H1 (cell line): ENCODE results near the gene TMEM255B. TPM values are rescaled to one million over a fixed set of nuclear protein-coding genes. Genes with fewer than 3 reads are reported as not detected.

Experiments
- CTCF ChIA-PET: fragments of 300-600 bp; sonication (Branson Sonifier 250); formaldehyde crosslinking; loops from one replicate; lab custom pipeline; 2021; ENCODE audit not compliant: partially characterized antibody; lab: Charles Lee
- POLR2A ChIA-PET: fragments of 300-600 bp; sonication (Branson Sonifier 250); formaldehyde crosslinking; loops from one replicate; lab custom pipeline; 2021; ENCODE audit warnings: inconsistent platforms; ENCODE audit not compliant: partially characterized antibody; lab: Charles Lee
- DNase-seq, 2 experiments: peaks; one replicate each; pipeline versions ENCODE4 v3.0.0 to v3.0.0-alpha.2; 2010 to 2022; ENCODE audit warnings: low spot score in 2 of 2, low read depth in 1 of 2, mixed read lengths in 1 of 2
- FAIRE-seq: peaks from 2 replicates; lab custom pipeline; 2011; peaks lifted over from hg19 to GRCh38; lab: Jason Lieb, UNC
- H2AFZ ChIP-seq: 2 replicates; pipeline ENCODE4 v1.8.1; 2012; ENCODE audit warnings: low read length, inconsistent platforms
- H2AK5ac ChIP-seq: 2 replicates; pipeline ENCODE4 v1.6.1; 2013; ENCODE audit warnings: low read depth, low read length
- H2BK120ac ChIP-seq: replicated peaks from 2 replicates; pipeline ENCODE3; 2013; ENCODE audit warnings: low read depth, low read length, inconsistent platforms
- H2BK12ac ChIP-seq: 2 replicates; pipeline ENCODE4 v1.6.1; 2013; ENCODE audit warnings: low read depth, low read length
- H2BK15ac ChIP-seq: 2 replicates; pipeline ENCODE4 v1.6.1; 2013; ENCODE audit warnings: low read length
- H2BK20ac ChIP-seq: 2 replicates; pipeline ENCODE4 v1.6.1; 2013; ENCODE audit warnings: low read length
- H2BK5ac ChIP-seq: 2 replicates; pipeline ENCODE4 v1.6.1; 2013; ENCODE audit warnings: low read depth, low read length
- H3K14ac ChIP-seq: 2 replicates; pipeline ENCODE4 v1.6.1; 2013; ENCODE audit warnings: inconsistent platforms; ENCODE audit not compliant: insufficient read length
- H3K18ac ChIP-seq: 2 replicates; pipeline ENCODE4 v1.6.1; 2013; ENCODE audit warnings: low read length; ENCODE audit errors: extremely low read depth
- H3K23ac ChIP-seq: 2 replicates; pipeline ENCODE4 v1.6.1; 2013; ENCODE audit warnings: inconsistent platforms; ENCODE audit not compliant: insufficient read length
- H3K23me2 ChIP-seq: 2 replicates; pipeline ENCODE4 v1.6.1; 2013; ENCODE audit warnings: low read depth, low read length
- H3K27ac ChIP-seq: 2 replicates; pipeline ENCODE4 v1.6.1; 2011; ENCODE audit warnings: low read depth, low read length, inconsistent platforms
- H3K27me3 ChIP-seq, 4 experiments: replicated peaks in 1 of 4; 1 replicate in 1 of 4; 2 replicates in 3 of 4; pipeline versions ENCODE4 v1.6.1 to v1.8.1; 2011 to 2013; ENCODE audit warnings: low read length in 3 of 4, mild to moderate bottlenecking in 3 of 4, inconsistent platforms in 2 of 4, mixed read lengths in 2 of 4, moderate library complexity in 1 of 4; ENCODE audit not compliant: control insufficient read depth in 3 of 4, insufficient read depth in 3 of 4; ENCODE audit errors: extremely low read depth in 1 of 4
- H3K36me3 ChIP-seq, 4 experiments: 2 replicates each; pipeline versions ENCODE4 v1.6.1 to v1.8.1; 2011 to 2013; ENCODE audit warnings: mild to moderate bottlenecking in 4 of 4, low read length in 3 of 4, moderate library complexity in 2 of 4, control low read depth in 1 of 4, inconsistent platforms in 1 of 4; ENCODE audit not compliant: insufficient read depth in 4 of 4, control insufficient read depth in 2 of 4
- H3K4ac ChIP-seq: replicated peaks from 2 replicates; pipeline ENCODE3; 2013; ENCODE audit warnings: low read length, low read depth, mixed read lengths, inconsistent platforms; ENCODE audit not compliant: insufficient read length
- H3K4me1 ChIP-seq, 4 experiments: replicated peaks in 1 of 4; 1 replicate in 1 of 4; 2 replicates in 3 of 4; pipeline versions ENCODE4 v1.6.1 to v1.8.1; 2011 to 2013; ENCODE audit warnings: low read length in 3 of 4, inconsistent platforms in 2 of 4, mixed read lengths in 1 of 4; ENCODE audit not compliant: insufficient read depth in 4 of 4, control insufficient read depth in 3 of 4
- H3K4me2 ChIP-seq, 2 experiments: 2 replicates each; pipeline versions ENCODE4 v1.6.1 to v1.8.1; 2011 to 2013; ENCODE audit warnings: low read depth in 2 of 2, low read length in 2 of 2, control low read depth in 1 of 2, inconsistent platforms in 1 of 2, mild to moderate bottlenecking in 1 of 2; ENCODE audit not compliant: insufficient read depth in 1 of 2
- H3K4me3 ChIP-seq, 4 experiments: fragments of 200-600, 300-600 bp in 1 of 4; sonication (generic), shearing (Covaris generic), sonication (Bioruptor Twin) in 1 of 4; 2 replicates each; pipeline versions ENCODE4 v1.5.1 to v1.8.1; 2011 to 2016; ENCODE audit warnings: low read length in 4 of 4, low read depth in 3 of 4, control low read depth in 2 of 4, inconsistent platforms in 2 of 4, mild to moderate bottlenecking in 2 of 4, mixed read lengths in 1 of 4, moderate library complexity in 1 of 4; ENCODE audit not compliant: insufficient read depth in 2 of 4; ENCODE audit errors: extremely low read depth in 1 of 4
- H3K56ac ChIP-seq: replicated peaks from 2 replicates; pipeline ENCODE3; 2013; ENCODE audit warnings: low read depth, mild to moderate bottlenecking, mixed read lengths, low read length, inconsistent platforms; ENCODE audit not compliant: insufficient read length
- H3K79me1 ChIP-seq: 2 replicates; pipeline ENCODE4 v1.6.1; 2013; ENCODE audit warnings: low read depth, low read length, control low read depth
- H3K79me2 ChIP-seq, 2 experiments: 2 replicates each; pipeline versions ENCODE4 v1.6.1 to v1.8.1; 2012 to 2013; ENCODE audit warnings: low read length in 2 of 2, mild to moderate bottlenecking in 2 of 2, inconsistent platforms in 1 of 2; ENCODE audit not compliant: insufficient read depth in 2 of 2, control insufficient read depth in 1 of 2
- H3K9ac ChIP-seq, 4 experiments: replicated peaks in 1 of 4; 1 replicate in 1 of 4; 2 replicates in 3 of 4; pipeline versions ENCODE4 v1.6.1 to v1.8.1; 2011 to 2013; ENCODE audit warnings: low read depth in 3 of 4, low read length in 3 of 4, control low read depth in 2 of 4, mild to moderate bottlenecking in 2 of 4, moderate library complexity in 2 of 4, inconsistent platforms in 1 of 4; ENCODE audit errors: extremely low read depth in 1 of 4
- H3K9me3 ChIP-seq, 2 experiments: 2 replicates each; pipeline versions ENCODE4 v1.6.1 to v1.8.1; 2012 to 2013; ENCODE audit warnings: mild to moderate bottlenecking in 2 of 2, moderate library complexity in 2 of 2, control low read depth in 1 of 2, inconsistent platforms in 1 of 2, low read depth in 1 of 2, low read length in 1 of 2, mixed read lengths in 1 of 2; ENCODE audit not compliant: insufficient read depth in 2 of 2
- H4K20me1 ChIP-seq, 2 experiments: replicated peaks in 1 of 2; 2 replicates each; pipeline versions ENCODE3 to v1.8.1; 2011 to 2013; ENCODE audit warnings: inconsistent platforms in 2 of 2, low read length in 2 of 2, mild to moderate bottlenecking in 1 of 2; ENCODE audit not compliant: insufficient read depth in 2 of 2, control insufficient read depth in 1 of 2
- H4K5ac ChIP-seq: 2 replicates; pipeline ENCODE4 v1.6.1; 2013; ENCODE audit warnings: low read length, low read depth, mixed read lengths, inconsistent platforms; ENCODE audit not compliant: insufficient read length
- H4K8ac ChIP-seq: 2 replicates; pipeline ENCODE4 v1.8.0; 2013; ENCODE audit warnings: mild to moderate bottlenecking, moderate library complexity, low read length, inconsistent platforms; ENCODE audit not compliant: insufficient read depth; ENCODE audit errors: extremely low read depth
- H4K91ac ChIP-seq: replicated peaks from 2 replicates; pipeline ENCODE3; 2013; ENCODE audit warnings: low read length, mixed read lengths, inconsistent platforms; ENCODE audit not compliant: insufficient read length
- RBBP5 ChIP-seq: IDR thresholded peaks from 2 replicates; pipeline ENCODE4 v1.7.1; 2012; ENCODE audit warnings: low read depth, mild to moderate bottlenecking, inconsistent platforms, low read length, moderate library complexity, borderline replicate concordance
- RFX5 ChIP-seq: IDR thresholded peaks from 2 replicates; pipeline ENCODE4 v1.6.1; 2011; ENCODE audit warnings: low read depth, low read length, improper control_type of control experiment, borderline replicate concordance
- SP1 ChIP-seq: IDR thresholded peaks from 2 replicates; pipeline ENCODE4 v1.6.1; 2011; ENCODE audit warnings: low read depth, low read length
- SRF ChIP-seq: IDR thresholded peaks from 2 replicates; pipeline ENCODE4 v1.6.1; 2011; ENCODE audit warnings: mild to moderate bottlenecking, low read depth, low read length, moderate library complexity
- YY1 ChIP-seq: IDR thresholded peaks from 2 replicates; pipeline ENCODE4 v1.6.1; 2011; ENCODE audit warnings: low read depth, mild to moderate bottlenecking, low read length
- ZNF274 ChIP-seq: IDR thresholded peaks from 2 replicates; pipeline ENCODE4 v1.7.0; 2012; ENCODE audit warnings: low read length, borderline replicate concordance; ENCODE audit errors: extremely low read depth
- WGBS, 2 experiments: shearing (Covaris generic) in 1 of 2; methylation state at CpG; one replicate each; pipeline versions ENCODE4 v1.1.6 to v1.1.7; 2013 to 2015; ENCODE audit warnings: low lambda C conversion rate in 2 of 2, mixed read lengths in 2 of 2, inconsistent platforms in 1 of 2, low coverage in 1 of 2, missing lambda C conversion rate in 1 of 2; ENCODE audit not compliant: insufficient replicate concordance in 2 of 2, insufficient coverage in 1 of 2, insufficient read length in 1 of 2; ENCODE audit errors: extremely low coverage in 1 of 2, missing lambda C conversion rate in 1 of 2; 5-methylcytosine and 5-hydroxymethylcytosine counted together
- polyA plus RNA-seq, 7 experiments: library from polyadenylated mRNA; depleted of rRNA in 3 of 7; stranded (reverse) in 5 of 7; unstranded in 2 of 7; fragments of >200 nt in 5 of 7; fragments of 200-250 nt in 2 of 7; gene quantifications; 1 replicate in 5 of 7; 2 replicates in 1 of 7; 4 replicates in 1 of 7; pipeline versions ENCODE4 v1.2.1 to v1.2.3, GENCODE V29; 2011 to 2013; ENCODE audit warnings: missing spikeins in 2 of 7, mixed read lengths in 2 of 7
- total RNA-seq: library from RNA; stranded (reverse); fragmentation: NEBNext Ultra II Directional; extraction: Animal tissue kit (Norgen Biotek cat#: 25700); gene quantifications from 2 replicates; pipeline ENCODE4 v1.2.1, GENCODE V29; 2021
- TF ChIP-seq, protein P1 (sequence below): IDR thresholded peaks from 2 replicates; pipeline ENCODE4 v1.6.1; 2012; ENCODE audit warnings: low read length, inconsistent platforms

TMEM255B gene
- total and polyA plus RNA-seq, 2 of the 8 experiments (the other 6 are each of a cell fraction or from before 2014, with no cell fraction given) = 3.4 to 4.4 TPM

DNA sequence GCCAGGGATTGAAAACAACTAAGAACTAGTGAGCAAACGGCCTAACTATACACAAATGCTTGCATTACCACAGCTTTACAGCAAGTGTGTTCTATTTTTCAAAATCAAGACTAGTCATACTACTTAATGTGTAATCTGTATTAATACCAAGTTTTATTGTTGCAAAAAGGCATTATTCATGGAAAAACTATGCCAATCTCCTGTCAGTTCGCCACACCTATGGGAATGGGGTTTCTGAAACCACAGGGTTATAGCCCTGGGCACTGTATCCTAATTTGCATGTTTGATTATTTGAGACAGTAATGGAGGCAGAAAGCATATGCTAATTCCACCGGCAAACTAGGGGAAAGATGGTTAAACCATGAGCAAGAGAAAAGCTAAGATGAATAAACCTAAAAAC is 90.5 kb downstream of the TMEM255B start:
- no peak for DNase-seq
- 0 out of 4 replicates have a peak, but pooled peaks cover 0 to 6% of the 10 kb centered on the region in 2 experiments for H3K79me2 ChIP-seq
- no peaks in the 10 kb centered on the region for H3K27me3 ChIP-seq
- no peaks in the 10 kb centered on the region; the same call in 1 of the 2 replicates for H3K79me1 ChIP-seq
- no peak overlapping the region for H3K4ac ChIP-seq
- H3K18ac ChIP-seq = no peak overlapping the region
- H3K4me1 ChIP-seq = peaks cover 0 to 13% (median 5%) of the 10 kb centered on the region in 4 experiments; a peak in 4 of 7 replicates
- no peak overlapping the region for H3K4me2 ChIP-seq
- no peak overlapping the region for H3K27ac ChIP-seq
- FAIRE-seq = no peak
- H3K4me3 ChIP-seq = no peak overlapping the region
- no peak overlapping the region for H3K14ac ChIP-seq
- ChIA-PET CTCF (interaction anchor here (0.9 to 1.1 kb wide), 3 partner anchors 24 to 119 kb away, joined by 3 to 4 read pairs (median 3); no protein-coding TSS in a partner anchor), POLR2A (no interaction called here)
- H3K9ac ChIP-seq = no peak overlapping the region
- no peaks in the 10 kb centered on the region for H3K36me3 ChIP-seq
- H2BK120ac ChIP-seq = no peak overlapping the region
- H4K20me1 ChIP-seq = peaks cover 0 to 8% of the 10 kb centered on the region in 2 experiments
- H4K91ac ChIP-seq = no peak overlapping the region
- H2AFZ ChIP-seq = no peak overlapping the region
- H3K56ac ChIP-seq = no peak overlapping the region
- no peak overlapping the region for H2BK12ac ChIP-seq
- H4K8ac ChIP-seq = no peak overlapping the region
- H2BK20ac ChIP-seq = no peak overlapping the region
- no peak for TF ChIP-seq ZNF274
- no peak for TF ChIP-seq RBBP5
- TF ChIP-seq YY1 = no peak
- TF ChIP-seq, protein P1, sequence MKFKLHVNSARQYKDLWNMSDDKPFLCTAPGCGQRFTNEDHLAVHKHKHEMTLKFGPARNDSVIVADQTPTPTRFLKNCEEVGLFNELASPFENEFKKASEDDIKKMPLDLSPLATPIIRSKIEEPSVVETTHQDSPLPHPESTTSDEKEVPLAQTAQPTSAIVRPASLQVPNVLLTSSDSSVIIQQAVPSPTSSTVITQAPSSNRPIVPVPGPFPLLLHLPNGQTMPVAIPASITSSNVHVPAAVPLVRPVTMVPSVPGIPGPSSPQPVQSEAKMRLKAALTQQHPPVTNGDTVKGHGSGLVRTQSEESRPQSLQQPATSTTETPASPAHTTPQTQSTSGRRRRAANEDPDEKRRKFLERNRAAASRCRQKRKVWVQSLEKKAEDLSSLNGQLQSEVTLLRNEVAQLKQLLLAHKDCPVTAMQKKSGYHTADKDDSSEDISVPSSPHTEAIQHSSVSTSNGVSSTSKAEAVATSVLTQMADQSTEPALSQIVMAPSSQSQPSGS = no peak
- TF ChIP-seq SRF = no peak
- no peak for TF ChIP-seq SP1
- no peak for TF ChIP-seq RFX5
- no peak overlapping the region for H3K23ac ChIP-seq
- H4K5ac ChIP-seq = no peak overlapping the region
- peaks cover 7% of the 10 kb centered on the region; the same call in 1 of the 2 replicates for H3K23me2 ChIP-seq
- H2BK5ac ChIP-seq = no peak overlapping the region
- no peak overlapping the region for H2BK15ac ChIP-seq
- H2AK5ac ChIP-seq = no peak overlapping the region
- H3K9me3 ChIP-seq = no peaks in the 10 kb centered on the region
- WGBS, 2 experiments = 93% methylated on average over 3 of the region's 3 CpGs; no CpG with 5 or more reads in 1 of the 2 experiments
